HUES48 (cell line): ENCODE results near the gene NKAIN1.
A peak's percentile ranks its signal among the peaks of the same experiment; 100 is the strongest.
"Not testable (repeated sequence)": the region's sequence is repeated elsewhere in the genome, so short reads cannot be mapped to it uniquely, and the experiment has no call there.

ENCODE experiments used
- H3K27ac ChIP-seq: one replicate; pipeline ENCODE4 v1.7.0; 2013; ENCODE audit warnings: low read depth, low read length, inconsistent platforms
- H3K27me3 ChIP-seq: 2 replicates; pipeline ENCODE4 v1.6.1; 2013; ENCODE audit warnings: mild to moderate bottlenecking, low read length; ENCODE audit not compliant: control insufficient read depth, insufficient read depth
- H3K36me3 ChIP-seq: 2 replicates; pipeline ENCODE4 v1.6.1; 2013; ENCODE audit warnings: low read length; ENCODE audit not compliant: control insufficient read depth, insufficient read depth
- H3K4me1 ChIP-seq: 2 replicates; pipeline ENCODE4 v1.6.1; 2013; ENCODE audit warnings: mild to moderate bottlenecking, low read length; ENCODE audit not compliant: control insufficient read depth, insufficient read depth
- H3K4me3 ChIP-seq: 2 replicates; pipeline ENCODE4 v1.5.1; 2013; ENCODE audit warnings: mild to moderate bottlenecking, low read depth, low read length
- H3K9ac ChIP-seq: 2 replicates; pipeline ENCODE4 v1.6.1; 2013; ENCODE audit warnings: mild to moderate bottlenecking, low read depth, low read length, moderate library complexity
- H3K9me3 ChIP-seq: 2 replicates; pipeline ENCODE4 v1.6.1; 2013; ENCODE audit warnings: low read length; ENCODE audit not compliant: control insufficient read depth, insufficient read depth

NKAIN1 gene

DNA sequence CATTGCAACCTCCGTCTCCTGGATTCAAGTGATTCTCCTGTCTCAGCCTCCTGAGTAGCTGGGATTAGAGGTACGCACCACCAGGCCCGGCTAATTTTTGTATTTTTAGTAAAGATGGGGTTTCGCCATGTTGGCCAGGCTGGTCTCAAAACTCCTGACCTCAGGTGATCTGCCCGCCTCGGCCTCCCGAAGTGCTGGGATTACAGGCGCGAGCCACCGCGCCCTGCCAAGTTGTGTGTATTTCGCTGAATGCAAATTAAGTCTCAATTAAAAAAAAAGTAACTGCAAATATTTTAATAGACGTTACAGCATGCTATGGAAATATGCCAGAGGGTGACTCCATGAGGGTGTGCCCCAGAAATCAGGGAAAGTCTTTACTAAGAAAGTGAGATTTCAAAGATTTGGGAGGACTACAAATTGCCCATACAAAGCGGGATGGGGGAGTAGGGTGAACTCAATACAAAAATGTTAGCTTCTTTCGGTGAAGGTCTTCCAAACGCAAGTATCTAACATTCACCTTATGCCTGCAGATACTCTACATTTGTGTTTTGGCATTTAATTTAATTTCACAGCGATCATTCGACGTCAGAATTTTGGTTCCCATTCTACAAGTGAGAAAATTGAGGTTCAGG, 85.6 kb downstream of the NKAIN1 start:
- peak overlapping the region; percentile 97 for H3K9ac ChIP-seq
- H3K36me3 ChIP-seq, result no peaks in the 10 kb centered on the region
- no peaks in the 10 kb centered on the region for H3K27me3 ChIP-seq
- H3K4me3 ChIP-seq, result peak overlapping the region; percentile 75
- peak overlapping the region; percentile 99 for H3K27ac ChIP-seq
- H3K4me1 ChIP-seq, result 0 out of 2 replicates have a peak, but pooled peaks cover 11% of the 10 kb centered on the region
- H3K9me3 ChIP-seq, result no peaks in the 10 kb centered on the region

DNA sequence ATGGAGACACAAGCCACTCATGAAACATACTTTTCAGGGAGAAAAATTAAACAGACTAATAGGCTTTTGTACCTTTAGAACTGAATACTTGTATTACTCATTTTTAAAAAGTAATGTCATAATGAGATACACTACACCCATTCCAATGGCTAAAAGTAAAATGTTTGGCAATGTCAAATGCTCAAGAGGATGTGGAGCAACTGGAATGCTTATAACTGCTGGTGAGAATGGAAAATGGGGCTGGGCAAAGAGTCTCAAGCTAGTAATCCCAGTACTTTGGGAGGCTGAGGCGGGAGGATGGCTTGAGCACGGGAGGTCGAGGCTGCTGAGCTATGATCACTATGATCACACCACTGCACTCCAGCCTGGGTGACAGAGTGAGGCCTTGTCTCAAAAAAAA, 86.3 kb downstream of the NKAIN1 start:
- H3K27me3 ChIP-seq, result no peaks in the 10 kb centered on the region
- no peaks in the 10 kb centered on the region for H3K9me3 ChIP-seq
- H3K9ac ChIP-seq, result no peak overlapping the region
- H3K36me3 ChIP-seq, result no peaks in the 10 kb centered on the region
- H3K27ac ChIP-seq, result no peak overlapping the region
- H3K4me3 ChIP-seq, result no peak overlapping the region
- H3K4me1 ChIP-seq, result 0 out of 2 replicates have a peak, but pooled peaks cover 11% of the 10 kb centered on the region

DNA sequence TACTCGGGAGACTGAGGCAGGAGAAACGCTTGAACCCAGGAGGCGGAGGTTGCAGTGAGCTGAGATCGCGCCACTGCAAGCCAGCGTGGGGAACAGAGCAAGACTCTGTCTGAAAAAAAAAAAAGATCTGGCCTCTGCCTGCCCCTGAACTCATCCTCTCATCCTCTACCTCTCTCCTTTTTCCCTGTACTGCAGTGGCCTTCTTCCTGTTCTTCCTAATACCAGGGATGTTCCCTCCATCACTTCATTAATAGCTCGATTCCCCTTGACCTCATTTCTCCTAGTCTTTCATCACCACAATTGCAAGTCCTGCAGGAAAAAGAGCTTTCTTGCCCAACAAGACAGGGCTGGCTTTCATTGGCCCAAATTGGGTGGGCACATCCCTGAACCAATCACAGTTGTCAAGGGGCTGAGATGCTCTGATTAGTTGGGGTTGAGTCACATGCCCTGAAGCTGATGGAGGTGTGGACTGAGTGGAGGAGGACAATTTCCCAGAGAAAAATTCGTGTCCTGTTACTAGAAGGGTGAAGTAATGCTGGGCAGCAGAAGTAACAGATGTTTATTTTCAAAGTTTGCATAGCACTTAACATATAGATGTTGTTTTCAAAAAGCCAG, 87.4 kb downstream of the NKAIN1 start:
- no peaks in the 10 kb centered on the region for H3K27me3 ChIP-seq
- no peaks in the 10 kb centered on the region for H3K9me3 ChIP-seq
- H3K27ac ChIP-seq, result no peak overlapping the region
- no peaks in the 10 kb centered on the region for H3K36me3 ChIP-seq
- H3K4me3 ChIP-seq, result no peak overlapping the region
- no peak overlapping the region for H3K9ac ChIP-seq
- H3K4me1 ChIP-seq, result 0 out of 2 replicates have a peak, but pooled peaks cover 11% of the 10 kb centered on the region

DNA sequence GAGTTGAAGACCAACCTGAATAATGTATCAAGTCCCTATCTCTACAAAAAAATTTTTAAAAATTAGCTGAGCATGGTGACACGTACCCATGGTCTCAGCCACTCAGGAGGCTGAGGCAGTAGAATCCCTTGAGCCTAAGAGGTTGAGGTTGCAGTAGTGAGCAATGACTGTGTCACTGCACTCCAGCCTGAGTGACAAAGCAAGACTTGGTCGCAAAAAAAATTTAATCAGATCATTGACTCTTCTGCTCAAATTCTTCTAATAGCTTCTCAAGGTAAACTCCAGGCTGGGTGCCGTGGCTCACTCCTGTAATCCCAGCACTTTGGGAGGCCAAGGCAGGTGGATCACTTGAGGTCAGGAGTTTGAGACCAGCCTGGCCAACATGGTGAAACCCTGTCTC, 88.3 kb downstream of the NKAIN1 start:
- Histone ChIP-seq H3K27ac (no peak overlapping the region), H3K9ac (no peak overlapping the region)

DNA sequence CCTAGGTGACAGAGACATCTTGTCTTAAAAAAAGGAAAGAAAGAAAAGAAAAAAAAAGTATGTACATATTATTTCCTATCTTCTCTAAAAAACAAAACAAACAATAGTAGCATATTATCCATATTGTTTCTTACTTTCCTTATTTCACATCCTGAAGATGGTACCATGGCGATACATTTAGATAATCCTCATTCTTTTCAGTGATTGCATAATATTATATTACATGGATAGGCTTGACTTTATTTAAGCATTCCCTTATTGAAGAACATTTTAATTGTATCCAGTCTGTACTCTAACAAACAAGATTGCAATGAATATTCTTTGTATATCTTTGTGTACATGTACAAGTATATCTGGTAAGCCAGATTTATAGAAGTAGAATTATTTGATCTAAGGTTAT, 91.3 kb downstream of the NKAIN1 start:
- Histone ChIP-seq H3K4me1 (peaks cover 8% of the 10 kb centered on the region; the same call in 1 of the 2 replicates), H3K4me3 (no peak overlapping the region), H3K27ac (no peak overlapping the region), H3K27me3 (no peaks in the 10 kb centered on the region), H3K36me3 (no peaks in the 10 kb centered on the region), H3K9ac (no peak overlapping the region), H3K9me3 (no peaks in the 10 kb centered on the region)

More for the DNA sequence above, 88.3 kb downstream of the NKAIN1 start:
- Histone ChIP-seq H3K9me3 (no peaks in the 10 kb centered on the region), H3K36me3 (no peaks in the 10 kb centered on the region), H3K27me3 (no peaks in the 10 kb centered on the region), H3K4me3 (no peak overlapping the region), H3K4me1 (0 out of 2 replicates have a peak, but pooled peaks cover 11% of the 10 kb centered on the region)

DNA sequence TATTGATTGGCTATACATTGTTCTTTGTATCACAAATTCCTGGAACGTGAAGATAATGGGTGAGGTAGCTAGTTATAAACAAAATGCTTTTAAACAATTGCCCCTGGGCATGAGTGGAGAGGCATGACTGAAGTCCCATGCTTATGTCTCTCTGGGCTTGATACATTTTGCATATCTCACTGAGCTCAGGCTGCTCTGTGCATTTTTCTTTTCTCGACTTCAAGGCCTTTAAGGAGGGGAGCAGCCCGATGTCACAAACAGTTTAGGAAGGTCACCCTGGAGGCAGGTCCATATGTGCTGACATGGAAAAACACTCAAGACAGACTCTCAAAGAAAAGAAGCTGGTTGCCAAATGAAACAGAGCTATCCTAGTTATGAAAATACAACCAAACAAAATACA, 94.0 kb downstream of the NKAIN1 start:
- Histone ChIP-seq H3K9me3 (no peaks in the 10 kb centered on the region), H3K36me3 (no peaks in the 10 kb centered on the region), H3K27me3 (no peaks in the 10 kb centered on the region), H3K9ac (no peak overlapping the region), H3K27ac (no peak overlapping the region), H3K4me3 (no peak overlapping the region), H3K4me1 (peaks cover 8% of the 10 kb centered on the region; the same call in 1 of the 2 replicates)

DNA sequence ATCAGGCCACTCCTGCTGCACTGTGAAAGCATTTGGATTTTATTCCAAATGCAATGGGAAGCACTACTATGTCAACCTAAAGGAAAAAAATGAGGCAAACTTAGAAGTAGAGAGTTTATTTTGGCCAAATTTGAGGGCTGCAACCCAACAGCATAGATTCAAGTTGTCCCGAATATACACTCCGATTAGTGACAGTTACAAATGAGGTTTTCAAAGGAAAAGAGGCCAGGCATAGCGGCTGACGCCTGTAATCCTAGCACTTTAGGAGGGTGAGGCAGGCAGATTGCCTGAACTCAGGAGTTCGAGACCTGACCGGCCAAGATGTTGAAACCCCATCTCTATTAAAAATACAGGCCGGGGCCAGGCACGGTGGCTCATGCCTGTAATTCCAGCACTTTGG, 95.2 kb downstream of the NKAIN1 start:
- H3K27ac ChIP-seq, result no peak overlapping the region
- no peaks in the 10 kb centered on the region for H3K36me3 ChIP-seq
- no peak overlapping the region for H3K9ac ChIP-seq
- no peaks in the 10 kb centered on the region for H3K9me3 ChIP-seq
- H3K4me1 ChIP-seq, result peaks cover 8% of the 10 kb centered on the region; the same call in 1 of the 2 replicates
- H3K4me3 ChIP-seq, result no peak overlapping the region
- H3K27me3 ChIP-seq, result no peaks in the 10 kb centered on the region

DNA sequence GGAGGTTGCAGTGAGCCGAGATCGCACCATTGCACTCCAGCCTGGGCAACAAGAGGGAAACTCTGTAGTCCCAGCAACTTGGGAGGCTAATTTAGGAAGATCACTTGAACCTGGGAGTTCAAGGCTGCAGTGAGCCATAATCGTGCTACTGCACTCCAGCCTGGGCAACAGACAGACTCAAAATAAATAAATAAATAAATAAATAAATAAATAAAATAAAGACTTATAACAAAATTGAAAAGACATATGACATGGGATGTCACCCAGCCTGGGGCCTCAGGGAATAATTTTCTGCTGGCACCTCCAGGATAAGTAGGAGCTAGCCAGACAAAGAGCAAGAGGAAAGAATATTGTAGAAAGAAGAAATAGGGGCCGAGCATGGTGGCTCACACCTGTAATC, 96.2 kb downstream of the NKAIN1 start:
- Histone ChIP-seq H3K36me3 (no peaks in the 10 kb centered on the region), H3K9me3 (no peaks in the 10 kb centered on the region), H3K4me1 (peaks cover 8% of the 10 kb centered on the region; the same call in 1 of the 2 replicates), H3K4me3 (no peak overlapping the region), H3K9ac (no peak overlapping the region), H3K27ac (no peak overlapping the region), H3K27me3 (no peaks in the 10 kb centered on the region)

DNA sequence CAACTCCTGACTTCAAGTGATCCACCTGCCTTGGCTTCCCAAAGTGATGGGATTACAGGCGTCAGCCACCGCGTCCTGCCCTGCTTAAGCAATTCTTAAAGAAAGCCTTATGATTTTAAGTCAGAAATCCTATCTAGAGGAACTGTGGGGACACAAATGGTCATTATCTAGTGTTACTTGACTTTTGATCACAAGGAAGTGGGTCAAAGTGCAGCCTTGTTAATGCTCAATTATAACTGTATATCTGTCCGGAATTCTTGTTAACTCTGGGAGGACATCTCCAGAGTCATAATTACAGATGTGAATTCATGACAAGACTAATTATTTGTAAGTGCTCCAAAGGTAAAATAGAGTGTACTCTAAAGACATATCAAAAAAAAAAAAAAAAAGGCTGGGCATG, 97.3 kb downstream of the NKAIN1 start:
- Histone ChIP-seq H3K36me3 (no peaks in the 10 kb centered on the region), H3K4me1 (peaks cover 8% of the 10 kb centered on the region; the same call in 1 of the 2 replicates), H3K9ac (no peak overlapping the region), H3K4me3 (no peak overlapping the region), H3K27me3 (no peaks in the 10 kb centered on the region), H3K27ac (no peak overlapping the region), H3K9me3 (no peaks in the 10 kb centered on the region)

DNA sequence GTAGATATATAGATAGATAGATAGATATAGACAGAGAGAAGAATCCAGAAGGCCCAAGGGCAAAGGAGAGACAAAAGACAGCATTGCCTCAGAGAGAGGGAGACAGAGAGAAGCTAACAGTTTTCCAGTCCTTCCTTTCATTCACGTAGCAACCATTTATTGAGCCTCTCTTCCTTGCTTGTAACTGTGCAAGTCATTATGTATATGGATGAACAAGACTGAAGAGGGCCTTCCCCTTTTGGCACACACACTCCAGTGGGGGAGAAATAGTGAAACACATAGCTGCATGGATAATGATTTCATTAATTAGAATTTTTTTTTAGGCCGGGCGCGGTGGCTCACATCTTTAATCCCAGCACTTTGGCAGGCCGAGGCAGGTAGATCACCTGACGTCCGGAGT, 99.4 kb downstream of the NKAIN1 start:
- Histone ChIP-seq H3K4me3 (no peak overlapping the region), H3K4me1 (no peaks in the 10 kb centered on the region), H3K9ac (no peak overlapping the region), H3K27me3 (no peaks in the 10 kb centered on the region), H3K36me3 (no peaks in the 10 kb centered on the region), H3K9me3 (no peaks in the 10 kb centered on the region), H3K27ac (no peak overlapping the region)

DNA sequence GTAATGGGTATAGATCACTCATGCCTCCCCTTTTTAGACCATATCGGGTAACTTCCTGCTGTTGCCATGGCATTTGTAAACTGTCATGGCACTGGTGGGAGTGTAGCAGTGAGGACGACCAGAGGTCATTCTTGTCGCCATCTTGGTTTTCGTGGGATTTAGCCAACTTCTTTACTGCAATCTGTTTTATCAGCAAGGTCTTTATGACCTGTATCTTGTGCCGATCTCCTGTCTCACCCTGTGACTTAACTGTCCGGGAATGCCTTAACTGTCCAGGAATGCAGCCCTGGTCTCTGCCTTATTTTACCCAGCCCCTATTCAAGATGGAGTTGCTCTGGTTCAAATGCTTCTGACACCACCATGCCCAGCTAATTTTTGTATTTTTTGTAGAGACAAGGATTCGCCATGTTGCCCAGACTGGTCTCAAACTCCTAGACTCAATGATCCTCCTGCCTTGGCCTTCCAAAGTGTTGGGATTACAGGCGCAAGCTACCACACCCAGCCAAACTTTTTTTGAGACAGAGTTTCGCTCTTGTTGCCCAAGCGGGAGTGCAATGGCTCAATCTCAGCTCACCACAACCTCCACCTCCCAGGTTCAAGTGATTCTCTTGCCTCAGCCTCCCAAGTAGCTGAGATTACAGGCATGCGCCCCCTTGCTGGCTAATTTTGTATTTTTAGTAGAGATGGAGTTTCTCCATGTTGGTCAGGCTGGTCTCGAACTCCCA, 100.7 kb downstream of the NKAIN1 start:
- H3K27me3 ChIP-seq, H3K4me1 ChIP-seq, H3K4me3 ChIP-seq, H3K9me3 ChIP-seq, H3K27ac ChIP-seq, H3K9ac ChIP-seq, H3K36me3 ChIP-seq: not testable (repeated sequence)
